Germinal center (tissue), 1 donor: ENCODE data around the gene CNTF.

Experiments
- DNase-seq: peaks from one replicate; pipeline ENCODE4 v3.0.0; 2012; ENCODE audit warnings: mixed read lengths, low spot score

The CNTF gene

GRCh38 chr11:58641803-58642581, 19.5 kb downstream of the CNTF start:
- no peak for DNase-seq

GRCh38 chr11:58645854-58646253, 23.4 kb downstream of the CNTF start:
- no peak for DNase-seq

- DNase-seq, result no peak
These were observed 24.8 kb downstream of the CNTF start for GRCh38 chr11:58647141-58647699.

GRCh38 chr11:58647866-58648265, 25.4 kb downstream of the CNTF start:
- no peak for DNase-seq

GRCh38 chr11:58649623-58650022, 27.2 kb downstream of the CNTF start:
- no peak for DNase-seq

- no peak for DNase-seq
These were observed 28.0 kb downstream of the CNTF start for GRCh38 chr11:58650496-58650895.

- no peak for DNase-seq
These were observed 30.3 kb downstream of the CNTF start for GRCh38 chr11:58652726-58653280.

GRCh38 chr11:58654079-58654907, 31.8 kb downstream of the CNTF start:
- DNase-seq, result peak; percentile 81

GRCh38 chr11:58654908-58655296, 32.4 kb downstream of the CNTF start:
- DNase-seq, result no peak

GRCh38 chr11:58656348-58656747, 33.9 kb downstream of the CNTF start:
- no peak for DNase-seq

GRCh38 chr11:58658623-58659022, 36.2 kb downstream of the CNTF start:
- no peak for DNase-seq

- DNase-seq, result no peak
These were observed 36.9 kb downstream of the CNTF start for GRCh38 chr11:58659404-58659803.

GRCh38 chr11:58659910-58660570, 37.6 kb downstream of the CNTF start:
- no peak for DNase-seq

GRCh38 chr11:58671983-58672633, 49.6 kb downstream of the CNTF start:
- DNase-seq, result no peak

GRCh38 chr11:58674609-58675008, 52.1 kb downstream of the CNTF start:
- no peak for DNase-seq
